Measurements from ENCODE around the gene HIVEP3.

The HIVEP3 gene

GRCh38 chr1:41622859-41623732 is 295.6 kb downstream of the HIVEP3 start:
- no peak for DNase-seq

GRCh38 chr1:41622402-41622801 is 296.3 kb downstream of the HIVEP3 start:
- DNase-seq = no peak

- no peak for DNase-seq
Observed at GRCh38 chr1:41621791-41622190, 296.9 kb downstream of the HIVEP3 start.

GRCh38 chr1:41621256-41621655 is 297.5 kb downstream of the HIVEP3 start:
- DNase-seq = no peak

- no peak for DNase-seq
Observed at GRCh38 chr1:41620365-41621169, 298.2 kb downstream of the HIVEP3 start.

- no peak for DNase-seq
Observed at GRCh38 chr1:41619511-41620364, 299.0 kb downstream of the HIVEP3 start.

GRCh38 chr1:41618871-41619270 is 299.9 kb downstream of the HIVEP3 start:
- DNase-seq = no peak

GRCh38 chr1:41618066-41618825 is 300.5 kb downstream of the HIVEP3 start:
- DNase-seq = no peak

GRCh38 chr1:41617336-41617735 is 301.4 kb downstream of the HIVEP3 start:
- no peak for DNase-seq

- DNase-seq = no peak
Observed at GRCh38 chr1:41616563-41616962, 302.2 kb downstream of the HIVEP3 start.

GRCh38 chr1:41615981-41616380 is 302.7 kb downstream of the HIVEP3 start:
- no peak for DNase-seq

GRCh38 chr1:41615316-41615715 is 303.4 kb downstream of the HIVEP3 start:
- no peak for DNase-seq

GRCh38 chr1:41614818-41615217 is 303.9 kb downstream of the HIVEP3 start:
- no peak for DNase-seq

- DNase-seq = no peak
Observed at GRCh38 chr1:41613689-41614574, 304.8 kb downstream of the HIVEP3 start.

GRCh38 chr1:41612953-41613352 is 305.8 kb downstream of the HIVEP3 start:
- DNase-seq = no peak

GRCh38 chr1:41611932-41612450 is 306.7 kb downstream of the HIVEP3 start:
- DNase-seq = no peak

GRCh38 chr1:41611068-41611931 is 307.4 kb downstream of the HIVEP3 start:
- DNase-seq = no peak

- no peak for DNase-seq
Observed at GRCh38 chr1:41610361-41610760, 308.4 kb downstream of the HIVEP3 start.

GRCh38 chr1:41609166-41609883 is 309.4 kb downstream of the HIVEP3 start:
- DNase-seq = no peak
